Stimulated activated CD4-positive, alpha-beta T cell treated with anti-CD3 and anti-CD28 coated beads, Interleukin-4, amount 100 ng/mL, for 48 hours (primary cell): ENCODE results near the gene EDAR.

Source experiments
- DNase-seq, 2 donors: peaks; one replicate each; pipeline ENCODE4 v3.0.0-alpha.2; 2020; ENCODE audit warnings: low read depth in 2 of 2

The EDAR gene

DNA sequence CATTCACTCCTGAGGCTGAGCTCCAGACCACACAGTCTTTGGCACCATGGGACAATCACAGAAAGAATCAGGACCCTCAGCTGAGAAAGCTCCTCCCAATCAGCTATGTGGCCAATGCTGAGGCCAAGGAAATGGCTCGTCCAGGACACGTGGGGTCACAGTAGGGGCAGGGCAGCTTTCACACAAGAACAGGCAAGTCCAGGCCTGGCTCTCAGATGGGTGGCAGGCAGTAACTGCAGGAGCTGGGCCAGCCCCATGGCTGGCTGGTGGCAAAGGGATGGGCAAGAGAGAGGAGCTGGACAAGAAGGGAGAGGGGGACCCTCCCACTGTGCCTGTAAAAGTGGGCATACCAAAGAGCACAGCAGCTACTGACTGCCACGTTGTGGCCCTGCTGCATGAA, 12.2 kb upstream of the EDAR start:
- DNase-seq = no peak

DNA sequence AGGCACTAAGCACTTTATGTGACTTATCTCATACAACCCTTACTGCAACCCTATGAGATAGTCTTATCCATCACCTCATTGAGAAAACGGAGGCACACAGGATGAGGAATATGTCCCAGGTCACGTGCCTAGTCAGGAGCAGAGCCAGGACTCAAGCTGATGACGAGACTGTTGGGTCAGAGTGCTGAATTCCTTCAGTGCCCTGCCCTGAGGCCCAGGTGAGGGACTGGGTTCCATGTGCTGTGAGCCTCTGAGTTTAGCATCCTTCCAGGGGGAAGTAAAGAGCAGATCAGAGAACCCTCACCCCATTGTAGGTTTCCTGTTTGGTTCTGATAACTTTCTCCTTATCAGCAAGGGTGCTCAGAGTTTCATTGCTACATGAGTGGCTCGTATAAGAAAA, 11.7 kb upstream of the EDAR start:
- no peak for DNase-seq

DNA sequence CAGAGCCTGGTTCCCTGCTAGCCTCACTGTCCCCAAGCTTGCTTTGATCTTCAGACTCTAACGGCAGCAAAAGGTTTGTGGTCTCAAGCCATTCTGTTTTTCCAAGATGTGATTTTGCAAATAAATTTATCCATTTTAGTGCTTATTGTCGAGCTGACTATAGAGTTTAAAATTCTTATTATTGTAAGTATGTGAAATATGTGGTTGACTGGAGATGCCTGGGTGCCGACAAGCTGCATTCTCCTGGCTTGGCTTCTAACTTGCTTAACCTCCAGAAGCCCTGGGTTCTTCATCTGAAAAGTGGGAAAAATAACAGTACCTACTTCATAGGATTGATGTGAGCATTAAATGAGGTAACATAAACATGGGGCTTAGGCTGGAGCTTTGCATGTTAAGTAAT, 9.9 kb upstream of the EDAR start:
- DNase-seq = no peak

DNA sequence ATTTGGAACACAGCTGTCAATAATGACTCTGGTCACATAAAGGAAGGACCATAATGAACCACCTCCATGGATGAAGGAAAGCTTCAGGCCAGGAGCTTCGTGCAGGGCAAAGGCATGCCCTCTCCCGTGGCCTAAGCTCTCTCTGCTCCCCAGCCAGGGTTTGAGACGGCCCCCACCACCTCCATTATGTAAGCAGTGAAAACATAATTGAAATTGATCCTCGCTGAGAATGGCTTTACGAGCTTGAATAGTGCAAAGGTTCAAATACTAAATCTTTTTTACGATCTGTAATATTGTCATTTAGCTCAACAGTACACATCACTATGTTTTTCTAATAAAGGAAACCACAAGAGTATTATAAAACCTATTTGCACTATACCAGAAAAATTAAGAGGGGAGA, 5.2 kb upstream of the EDAR start:
- no peak for DNase-seq

DNA sequence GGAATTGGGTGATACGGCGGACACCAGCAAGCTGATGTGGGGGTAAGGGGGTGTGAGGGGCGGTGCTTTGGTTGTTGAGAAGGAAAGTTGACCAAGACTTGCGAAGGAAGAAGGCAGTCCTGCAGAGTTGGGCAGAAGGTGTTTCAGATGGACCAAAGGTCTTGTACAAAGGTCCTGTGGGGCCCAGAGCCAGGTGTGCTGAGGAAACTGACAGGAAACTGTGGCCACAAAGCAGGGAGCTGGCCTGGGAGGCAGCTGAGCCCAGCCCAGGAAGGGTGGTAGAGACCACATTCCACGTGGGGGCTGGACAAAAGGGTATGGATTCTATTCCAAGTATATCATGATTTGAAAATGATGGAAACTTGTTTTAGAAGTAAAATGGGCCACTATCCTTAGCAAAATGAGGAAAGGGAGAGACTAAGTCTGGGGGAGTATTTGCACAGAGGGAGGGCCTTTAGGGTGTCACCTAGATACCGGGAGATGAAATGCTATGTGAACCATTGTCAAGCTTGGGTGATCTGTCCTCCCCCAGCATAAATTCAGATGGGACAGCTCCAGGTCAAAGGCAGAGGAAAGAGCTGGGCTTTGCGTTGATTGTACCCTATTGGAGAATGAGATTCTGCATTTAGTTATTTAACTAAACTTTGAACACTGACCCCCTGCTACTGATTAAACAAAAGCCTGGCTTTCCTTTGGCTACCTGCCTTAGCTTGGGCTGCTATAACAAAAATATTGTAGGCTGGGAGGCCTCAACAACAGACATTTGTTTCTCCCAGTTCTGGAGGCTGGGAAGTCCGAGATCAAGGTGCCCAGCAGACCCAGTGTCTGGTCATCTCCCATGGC, 4.3 kb upstream of the EDAR start:
- no peak for DNase-seq

DNA sequence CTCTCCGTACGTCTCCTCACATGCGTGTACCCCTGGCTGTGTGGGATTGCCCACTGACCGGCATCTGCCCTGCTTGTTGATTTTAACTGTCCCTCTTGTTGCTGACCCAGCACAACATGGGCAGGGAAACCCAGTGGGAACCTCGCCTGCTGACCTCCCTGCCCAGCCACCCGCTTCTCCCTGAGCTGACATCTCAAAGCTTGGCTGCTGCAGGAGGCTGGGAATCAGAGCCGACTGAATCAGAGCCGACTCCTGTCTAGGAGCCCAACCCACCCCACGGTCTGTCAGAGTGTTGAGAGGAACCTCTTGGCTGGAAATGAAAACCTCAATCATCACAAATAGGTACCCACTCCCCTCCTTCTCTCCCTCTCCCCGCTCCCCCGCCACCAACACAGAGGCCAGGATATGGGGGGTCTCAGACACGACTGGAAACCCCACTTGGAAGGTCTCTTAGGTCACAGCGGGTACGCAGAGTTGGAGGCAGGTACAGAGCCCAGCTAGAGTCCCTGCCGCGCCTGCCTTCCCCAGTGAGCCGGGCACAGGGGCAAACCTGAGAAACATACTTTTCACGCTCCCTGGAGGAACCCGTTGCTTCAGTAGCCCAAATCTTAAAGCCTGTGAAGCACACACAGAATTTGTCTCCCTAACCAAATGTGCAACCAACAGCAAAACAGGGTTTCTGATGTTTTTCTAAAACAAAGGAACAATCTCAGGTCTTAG, 784 bp downstream of the EDAR start:
- no peak for DNase-seq

DNA sequence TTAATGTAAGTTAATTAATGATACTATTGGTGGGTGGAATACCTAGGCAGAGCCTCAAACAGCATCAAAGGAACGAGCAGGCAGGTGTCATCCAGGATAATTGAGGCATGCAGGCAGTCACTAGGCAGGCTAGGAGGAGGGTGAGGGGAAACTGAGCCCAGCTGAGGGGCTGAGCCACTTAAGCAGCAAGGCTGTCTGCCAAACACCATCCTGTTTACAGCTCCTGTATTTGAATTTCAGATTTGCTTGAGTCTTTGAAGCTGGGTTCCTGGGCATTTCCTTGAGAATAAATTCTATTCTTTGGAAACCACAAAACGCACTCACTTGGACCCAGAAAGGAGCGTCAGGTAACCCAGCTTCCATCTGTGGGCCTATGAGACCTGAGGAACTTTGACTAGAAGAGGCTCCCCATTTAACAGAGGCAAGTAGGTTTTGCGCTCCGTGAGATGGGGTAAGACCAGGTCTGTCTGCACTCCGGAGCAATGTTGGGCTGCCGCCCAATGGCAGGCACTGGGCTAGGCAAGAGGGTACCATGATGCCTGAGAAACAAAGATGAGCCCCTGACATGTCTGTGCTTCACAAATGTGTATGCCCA, 2.0 kb downstream of the EDAR start:
- peak in 1 of 2 donors; percentile 38 for DNase-seq

DNA sequence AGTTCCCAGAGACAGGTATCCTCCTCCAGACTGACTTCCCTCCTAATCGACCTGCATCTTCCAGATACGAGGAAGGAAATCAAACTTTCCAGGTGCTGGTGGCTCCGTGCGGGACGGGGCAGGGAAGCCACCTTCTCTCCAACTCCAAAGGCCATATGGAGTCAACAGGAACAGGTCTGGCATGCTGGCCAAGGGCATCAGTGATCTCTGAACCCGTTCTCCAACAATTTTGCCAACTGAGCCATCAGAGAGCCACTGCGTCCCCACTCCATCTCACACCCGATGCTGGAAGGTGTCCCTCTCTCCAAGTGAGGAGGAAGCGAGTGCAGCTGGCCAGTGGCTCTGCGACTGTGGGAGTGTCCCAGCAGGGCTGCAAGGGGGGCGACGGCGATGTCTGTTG, 5.4 kb downstream of the EDAR start:
- no peak for DNase-seq

DNA sequence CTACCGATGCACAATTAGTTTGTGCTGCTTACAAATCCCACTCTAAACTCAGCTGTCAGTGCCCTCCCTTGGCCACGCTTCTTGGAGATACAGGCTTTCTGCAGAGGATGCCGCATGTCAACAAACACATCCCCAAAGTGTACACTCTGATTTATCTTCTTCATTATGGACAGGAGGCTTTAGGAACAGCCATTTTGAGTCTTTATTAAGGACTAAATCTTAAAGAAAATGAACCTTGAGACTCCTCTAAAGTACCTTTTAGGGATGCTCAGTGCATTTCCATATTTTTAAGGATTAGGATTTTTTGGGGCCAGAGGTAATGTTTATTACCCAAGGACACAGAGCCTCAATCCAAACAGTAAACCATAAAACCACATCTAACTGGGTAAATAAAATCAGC, 6.0 kb downstream of the EDAR start:
- no peak for DNase-seq

DNA sequence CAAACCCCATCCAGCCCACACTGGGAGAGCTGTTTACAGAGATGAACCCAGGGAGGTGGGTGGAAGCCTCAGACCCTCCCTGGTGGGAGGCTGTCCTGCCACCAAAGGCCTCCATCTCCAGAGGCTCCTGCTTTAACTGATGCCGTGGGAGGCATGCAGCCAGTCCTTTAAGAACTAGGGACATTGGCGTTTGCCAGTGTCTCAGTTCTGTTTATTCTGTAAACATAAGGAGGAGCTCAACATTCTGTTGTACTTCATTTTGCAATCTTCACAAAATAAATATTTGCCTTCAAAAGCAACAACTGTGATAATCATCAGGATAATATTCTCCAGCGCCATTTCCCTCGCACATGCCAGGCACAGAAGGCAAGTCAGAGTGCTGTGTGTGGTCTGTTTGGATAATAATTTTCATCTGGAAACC, 6.8 kb downstream of the EDAR start:
- DNase-seq = no peak

DNA sequence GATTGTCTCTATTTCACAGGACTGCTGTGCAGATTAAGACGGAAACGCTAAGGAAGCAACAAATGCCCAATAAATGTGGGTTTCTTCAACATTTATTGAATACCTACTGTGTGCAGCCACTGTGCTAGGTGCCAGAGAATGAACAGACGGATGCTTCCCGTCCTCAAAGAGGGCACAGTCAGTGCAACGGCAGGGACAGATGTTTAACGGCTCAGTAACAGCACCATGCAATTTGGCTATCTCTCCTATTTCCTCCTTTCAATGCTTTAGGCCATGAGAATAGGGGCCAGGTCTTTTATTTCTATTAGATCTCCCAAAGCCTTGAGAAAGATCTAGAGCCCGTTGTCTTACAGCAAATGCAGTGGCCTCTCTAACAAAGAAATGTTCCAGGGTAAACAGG, 7.2 kb downstream of the EDAR start:
- no peak for DNase-seq

DNA sequence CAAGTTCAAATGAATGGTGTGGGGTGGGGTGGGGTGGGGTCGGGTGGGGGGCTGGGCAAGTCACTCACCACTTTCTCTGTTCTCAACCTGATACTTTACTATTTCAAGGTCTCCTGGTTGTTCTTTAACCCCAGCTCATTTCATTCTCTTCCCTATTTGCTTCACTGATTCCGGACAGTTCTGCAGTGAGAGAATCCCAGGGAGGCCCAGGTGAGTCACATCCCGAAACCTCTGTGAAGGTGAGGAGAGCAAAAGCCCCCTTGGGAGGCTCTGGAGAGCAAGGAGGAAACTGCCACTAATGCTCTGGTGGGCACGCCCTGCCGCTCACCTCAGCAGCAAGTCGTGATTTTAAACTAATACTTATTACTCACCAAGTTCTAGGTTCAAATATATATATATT, 8.9 kb downstream of the EDAR start:
- DNase-seq = no peak

DNA sequence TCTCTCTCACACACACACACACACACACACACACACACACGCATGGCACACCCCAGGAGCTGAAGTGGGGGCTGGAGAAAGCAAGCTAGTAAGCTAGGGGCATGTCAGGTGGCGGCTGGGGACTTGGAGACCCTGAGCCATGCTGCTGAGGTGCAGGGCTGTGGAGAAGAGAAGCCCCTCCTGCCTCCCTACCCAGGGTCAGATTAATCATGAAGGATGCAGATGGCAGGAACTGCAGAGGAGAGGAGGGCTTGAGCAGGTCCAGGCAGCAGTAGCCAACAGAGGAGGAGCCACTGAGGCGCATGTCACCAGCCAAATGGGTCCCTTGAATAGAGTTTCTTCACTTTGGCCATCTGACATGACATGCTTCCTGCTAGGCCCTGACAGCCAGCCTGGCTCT, 9.6 kb downstream of the EDAR start:
- DNase-seq = no peak

DNA sequence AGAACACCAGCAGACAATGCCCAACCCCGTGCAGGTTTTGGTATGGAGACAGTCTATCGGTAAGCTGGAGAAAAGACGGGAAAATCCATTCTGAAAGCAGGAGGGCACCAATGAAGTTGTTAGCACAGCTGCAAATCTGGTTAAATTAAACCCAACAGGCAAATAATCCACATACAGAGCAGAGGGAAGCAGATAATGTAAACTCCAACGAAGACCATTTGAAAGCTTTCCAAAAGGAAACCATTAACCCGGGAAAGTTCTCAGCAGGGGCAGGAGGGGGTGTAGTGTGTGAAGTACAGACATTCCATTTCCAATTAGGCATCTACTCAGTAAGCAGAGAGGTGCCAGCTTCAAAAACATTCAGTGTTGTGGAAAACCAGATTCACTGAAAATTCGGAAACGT, 10.3 kb downstream of the EDAR start:
- no peak for DNase-seq

DNA sequence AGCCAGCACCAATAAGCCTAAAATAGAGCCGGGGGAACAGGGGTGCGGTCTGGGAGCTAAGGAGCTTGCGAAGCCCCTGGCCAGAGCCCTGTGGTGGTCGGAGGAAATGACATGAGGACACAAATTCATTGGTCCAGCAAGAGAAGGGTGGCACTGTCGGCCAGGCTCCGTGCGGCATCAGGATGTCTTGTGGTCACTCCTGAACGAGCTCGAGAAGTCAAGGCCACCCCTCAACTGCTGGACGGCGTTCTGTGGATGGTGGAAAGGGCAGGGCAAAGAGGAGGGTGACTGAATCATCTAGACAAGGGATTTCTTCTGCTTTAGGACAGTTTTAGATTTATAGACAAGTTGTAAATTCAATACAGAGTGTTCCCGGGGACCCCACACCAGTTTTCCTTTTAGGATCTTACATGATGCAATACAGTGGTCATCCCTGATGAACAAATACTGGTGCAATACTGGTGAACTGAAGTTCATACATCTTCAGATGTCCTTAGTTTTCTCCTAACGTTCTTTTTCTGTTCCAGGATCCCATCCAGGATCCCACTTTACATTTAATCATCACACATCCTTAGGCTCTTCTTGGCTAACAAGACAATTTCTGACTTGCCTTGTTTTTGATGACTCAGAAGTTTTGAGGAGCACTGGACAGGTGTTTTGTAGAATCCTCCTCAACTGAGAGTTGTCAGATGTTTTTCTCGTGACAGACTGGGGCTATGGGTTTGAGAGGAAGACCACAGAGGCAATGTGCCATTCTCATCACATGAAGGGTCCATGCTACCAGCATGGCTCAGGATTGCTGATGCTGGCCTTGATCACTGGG, 13.2 kb downstream of the EDAR start:
- no peak for DNase-seq

DNA sequence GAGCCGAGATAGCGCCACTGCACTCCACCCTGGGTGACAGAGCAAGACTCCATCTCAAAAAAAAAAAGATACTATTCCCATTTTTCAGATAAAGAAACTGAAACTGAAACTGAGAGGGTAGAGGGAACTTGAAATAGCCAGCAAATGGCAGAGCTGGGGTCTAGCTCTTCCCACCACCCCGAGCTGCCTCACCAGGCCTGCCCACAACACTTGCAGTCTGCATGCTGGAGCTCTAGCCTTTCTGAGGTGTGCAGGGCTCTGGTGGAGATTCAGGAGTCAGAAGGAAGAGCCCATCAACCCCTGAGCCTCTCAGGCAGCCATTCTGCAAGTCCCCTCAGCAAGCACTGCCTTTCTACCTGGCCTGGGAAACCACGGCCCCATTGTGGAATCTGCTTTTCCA, 14.3 kb downstream of the EDAR start:
- DNase-seq = no peak

DNA sequence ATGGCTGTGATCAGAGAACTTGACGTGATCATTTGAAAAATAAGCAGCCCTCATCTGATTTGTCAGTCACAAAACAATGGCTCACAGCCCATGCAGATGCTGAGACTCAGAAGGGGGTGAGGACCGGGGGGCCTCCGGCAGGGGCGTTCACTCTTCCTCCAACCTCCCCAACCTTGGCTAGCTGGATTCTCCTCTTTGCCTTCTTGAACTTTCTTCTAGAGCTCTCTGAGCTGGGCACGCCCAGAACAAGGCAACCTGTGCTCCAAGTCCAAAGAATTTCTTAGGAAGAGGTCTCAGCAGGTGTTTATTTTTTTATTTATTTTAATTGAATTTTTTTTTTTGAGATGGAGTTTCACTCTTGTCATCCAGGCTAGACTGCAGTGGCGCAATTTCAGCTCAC, 16.4 kb downstream of the EDAR start:
- no peak for DNase-seq

DNA sequence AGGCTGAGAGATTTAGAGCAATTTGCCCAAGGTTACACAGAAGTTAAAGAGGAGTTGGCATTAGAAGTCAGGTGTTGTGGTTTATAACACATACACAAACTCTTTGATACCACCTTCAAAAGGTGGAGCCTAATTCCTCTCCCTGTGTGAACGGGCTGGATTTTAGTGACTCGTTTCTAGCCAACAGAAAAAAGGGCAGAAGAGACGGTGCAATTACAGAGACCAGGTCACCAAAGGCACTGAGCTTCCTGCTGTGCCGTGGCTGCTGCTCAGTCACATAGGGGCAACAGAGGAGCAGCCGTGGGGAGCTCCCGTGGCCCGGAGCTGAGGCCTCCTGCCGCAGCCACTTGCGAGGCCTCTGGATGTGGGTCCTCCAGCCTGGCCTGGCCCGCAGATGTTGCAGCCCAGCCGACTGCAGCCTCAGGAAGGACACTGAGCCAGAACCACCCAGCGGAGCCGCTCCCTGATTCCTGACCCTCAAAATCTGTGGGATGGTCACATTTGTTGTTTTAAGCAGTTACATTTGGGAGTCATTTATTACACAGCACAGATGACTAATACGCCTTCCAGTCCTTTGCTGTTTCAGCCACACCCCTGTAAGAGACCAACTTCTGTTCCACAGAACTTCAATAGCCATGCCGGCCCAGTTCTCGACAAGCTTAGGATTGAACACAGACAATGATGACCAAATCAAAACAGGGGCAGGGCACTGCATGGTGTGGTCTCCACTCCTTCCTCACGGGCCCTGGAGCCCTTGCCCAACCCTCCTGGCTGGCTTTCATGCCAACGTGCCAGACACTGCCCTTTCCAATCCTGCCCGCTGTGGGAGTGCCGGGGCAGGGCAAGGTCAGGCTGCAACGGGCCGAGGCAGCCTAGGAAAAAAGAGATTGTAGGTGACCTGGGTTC, 17.1 kb downstream of the EDAR start:
- DNase-seq = no peak

DNA sequence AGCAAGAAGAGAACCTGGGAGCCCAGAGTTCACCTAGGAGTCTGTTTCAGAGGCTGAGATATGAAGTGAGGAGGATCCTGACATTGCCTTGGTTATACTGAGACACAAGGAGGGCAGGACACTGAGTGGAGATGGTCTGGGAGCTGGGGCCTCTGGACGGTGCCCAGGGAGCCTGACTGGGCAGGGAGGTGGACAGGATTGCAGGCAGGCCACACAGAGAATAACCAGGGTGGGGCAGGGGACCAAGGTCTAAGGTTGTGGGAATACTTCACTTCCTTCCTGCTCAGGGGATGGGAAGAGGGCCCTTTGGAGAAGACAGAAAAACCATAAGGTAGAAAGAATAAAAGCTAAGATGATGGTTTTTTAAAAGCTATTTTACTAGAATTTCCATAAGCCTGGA, 18.7 kb downstream of the EDAR start:
- no peak for DNase-seq

DNA sequence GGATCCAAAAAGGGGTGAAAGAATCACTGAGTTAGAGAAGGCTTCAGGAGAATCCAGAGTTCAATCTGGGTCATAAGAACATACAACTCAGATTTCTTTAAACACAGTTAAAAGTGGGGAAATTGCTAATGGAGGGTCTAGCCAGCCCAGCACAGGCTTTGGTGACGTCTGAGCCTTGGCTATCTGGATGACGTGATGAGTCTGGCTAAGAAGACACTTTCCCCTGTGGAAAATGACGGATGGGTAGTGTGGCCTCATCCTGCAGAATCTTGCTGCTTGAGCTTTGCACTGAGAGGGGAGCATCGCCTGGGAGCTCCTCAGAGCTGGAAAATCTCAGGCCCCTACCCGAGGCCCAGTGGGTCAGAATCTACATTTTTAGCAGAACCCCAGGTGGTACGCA, 19.2 kb downstream of the EDAR start:
- no peak for DNase-seq

DNA sequence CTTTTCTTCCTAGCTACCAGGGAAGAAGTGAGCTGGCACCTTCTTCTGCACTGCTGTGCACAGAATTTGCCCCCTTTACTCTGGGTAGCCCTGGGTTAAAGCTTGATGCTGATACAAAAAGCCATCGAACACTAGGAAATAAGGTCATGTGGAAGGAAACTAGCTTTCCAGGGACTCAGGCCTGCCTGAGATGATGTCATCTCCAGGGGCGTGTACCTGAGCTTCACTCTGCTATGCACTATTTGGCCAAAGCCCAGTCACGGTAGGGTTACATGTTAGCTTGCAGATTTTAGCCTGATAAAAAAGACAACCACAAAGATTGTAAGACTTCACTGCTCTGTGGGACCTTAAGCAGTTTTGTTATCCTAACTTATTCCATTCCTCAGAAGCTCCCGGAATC, 20.4 kb downstream of the EDAR start:
- no peak for DNase-seq
